Colon (tissue), 2 donors: ENCODE data around the gene ATP8A2.

Source experiments
- FAIRE-seq: peaks from 2 replicates; lab custom pipeline; 2012; peaks lifted over from hg19 to GRCh38; lab: Jason Lieb, UNC
- donor health status: control.
- donor health status: control.

Gene ATP8A2

GRCh38 chr13:26074706-26075105 lies 702.9 kb downstream of the ATP8A2 start:
- no peak for FAIRE-seq
